Stimulated activated CD8-positive, alpha-beta memory T cell treated with anti-CD3 and anti-CD28 coated beads, Interleukin-2, amount 100 ng/mL, for 48 hours (primary cell): ENCODE results near the gene TUT7.
"Not testable (repeated sequence)": the region's sequence is repeated elsewhere in the genome, so short reads cannot be mapped to it uniquely, and the experiment has no call there.

Experiments
- DNase-seq, 2 donors: peaks; one replicate each; pipeline ENCODE4 v3.0.0-alpha.2; 2020; ENCODE audit warnings: low read depth in 2 of 2

TUT7 gene

DNA sequence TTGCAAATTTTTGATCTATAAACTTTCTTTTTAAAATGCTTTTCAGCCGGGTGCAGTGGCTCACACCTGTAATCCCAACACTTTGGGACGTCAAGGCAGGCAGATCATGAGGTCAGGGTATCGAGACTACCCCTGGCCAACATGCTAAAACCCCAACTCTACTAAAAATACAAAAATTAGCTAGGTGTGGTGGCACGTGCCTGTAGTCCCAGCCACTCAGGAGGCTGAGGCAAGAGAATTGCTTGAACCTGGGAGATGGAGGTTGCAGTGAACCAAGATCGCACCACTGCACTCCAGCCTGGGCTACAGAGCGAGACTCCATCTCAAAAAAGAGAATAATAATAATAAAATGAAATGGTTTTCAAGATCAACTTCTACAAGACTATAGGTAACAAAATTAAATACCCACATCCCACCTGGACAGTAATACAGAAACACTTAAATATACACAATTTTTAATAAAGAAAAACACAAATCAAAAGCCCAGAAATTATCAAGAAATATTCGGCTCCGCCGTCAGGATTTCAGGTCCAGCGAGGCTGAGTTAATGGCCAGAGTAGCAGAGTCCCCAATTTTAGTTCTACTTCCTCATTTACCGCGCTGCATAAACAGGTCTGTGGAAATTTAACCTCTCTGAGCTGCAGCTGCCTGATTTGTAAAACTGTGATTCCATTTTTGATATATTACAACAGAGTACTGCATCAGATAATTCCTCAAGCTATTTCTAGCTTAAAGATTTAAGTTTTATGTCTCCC is 4.0 kb downstream of the TUT7 start:
- no peak for DNase-seq

DNA sequence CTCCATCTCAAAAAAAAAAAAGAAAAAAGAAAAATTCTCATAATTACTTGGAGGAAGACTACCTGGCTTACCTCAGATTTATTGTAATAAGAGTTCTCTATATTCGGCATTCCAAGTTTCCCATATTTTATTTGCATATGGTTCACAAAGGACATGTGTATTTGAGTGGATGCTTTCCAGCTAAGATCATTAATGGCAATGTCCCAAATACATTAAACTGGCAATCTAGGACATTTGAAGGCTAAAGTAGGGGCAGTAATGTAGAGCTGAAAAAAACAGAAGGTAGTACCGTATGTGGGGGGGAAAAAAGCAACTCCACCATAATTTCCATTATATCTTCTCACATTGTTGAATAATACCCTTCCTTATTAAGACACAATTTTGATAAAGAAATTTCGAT is 4.9 kb downstream of the TUT7 start:
- no peak for DNase-seq

DNA sequence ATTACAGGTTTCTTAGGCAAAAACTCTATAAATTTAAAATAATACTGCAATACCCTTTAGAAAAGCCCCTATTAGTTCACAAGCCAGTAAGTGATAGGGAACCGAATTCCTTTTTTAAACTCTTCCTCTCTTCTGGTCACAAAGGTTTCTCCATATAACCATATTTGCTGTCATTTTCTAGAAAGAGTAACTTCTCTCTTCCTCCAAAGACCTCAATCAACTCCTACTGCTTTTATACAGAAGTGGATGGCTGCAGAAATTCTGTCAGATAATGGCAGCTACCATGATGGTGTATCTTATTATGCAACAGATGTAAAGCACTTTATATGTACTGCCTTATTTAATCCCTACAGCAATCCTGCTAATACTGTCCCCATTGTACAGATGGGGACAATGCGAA is 6.2 kb downstream of the TUT7 start:
- no peak for DNase-seq

DNA sequence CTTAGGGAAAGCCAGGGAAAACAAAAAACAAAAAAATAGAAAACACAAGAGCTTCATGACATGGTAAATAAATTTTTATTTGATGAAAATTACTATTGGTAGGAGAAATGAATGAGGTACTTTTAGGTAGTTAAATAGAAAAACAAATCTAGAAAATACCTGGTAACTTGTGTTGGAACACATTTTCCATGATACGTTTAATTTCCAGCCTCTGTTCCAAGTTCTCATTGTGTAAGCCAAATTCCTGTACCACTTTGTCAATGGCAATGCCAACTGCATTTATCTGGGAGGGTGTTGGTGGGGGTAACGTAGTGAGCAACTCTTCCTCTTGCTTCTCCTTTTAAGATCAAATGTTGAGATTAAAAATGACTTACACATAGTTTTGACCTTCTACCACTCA is 9.4 kb downstream of the TUT7 start:
- DNase-seq: no peak

DNA sequence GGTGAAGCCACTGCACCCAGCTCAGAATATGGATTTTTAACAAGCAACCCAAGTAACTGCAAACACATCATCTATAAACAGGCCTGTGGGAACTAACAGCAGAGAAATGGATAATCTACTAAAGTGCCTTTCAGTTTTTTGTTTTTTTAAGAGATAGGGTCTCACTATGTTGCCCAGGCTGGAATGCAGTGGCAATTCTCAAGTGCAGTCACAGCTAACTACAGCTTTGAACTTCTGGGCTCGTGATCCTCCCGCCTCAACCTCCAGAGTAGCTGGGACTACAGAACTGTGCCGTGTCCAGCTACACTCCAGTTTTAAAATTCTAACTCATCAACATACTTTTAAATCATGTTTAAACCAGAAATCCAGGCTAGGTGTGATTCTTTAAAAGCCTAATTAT is 11.9 kb downstream of the TUT7 start:
- no peak for DNase-seq

DNA sequence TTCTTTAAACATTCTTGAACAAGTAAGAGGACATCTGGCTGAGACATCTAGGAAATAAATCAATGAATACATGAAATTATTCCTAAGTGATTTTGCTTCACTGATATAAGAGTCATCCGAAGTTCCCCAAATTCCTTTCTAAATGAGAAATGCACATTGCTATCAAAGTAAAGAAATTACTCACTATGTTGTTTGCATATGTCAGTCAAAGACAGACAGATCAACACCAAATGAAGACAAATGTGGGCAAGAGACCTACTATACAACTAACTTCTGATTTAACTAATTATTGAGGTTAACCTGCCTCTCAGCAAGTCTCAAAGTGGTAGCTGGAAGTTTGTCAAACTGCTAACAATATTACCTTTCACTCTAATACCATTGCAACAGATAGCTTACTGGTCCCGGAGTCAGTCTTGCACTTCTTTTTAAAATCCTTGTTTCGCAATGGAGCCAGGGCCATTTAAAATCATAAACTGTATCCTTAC is 13.2 kb downstream of the TUT7 start:
- no peak for DNase-seq

DNA sequence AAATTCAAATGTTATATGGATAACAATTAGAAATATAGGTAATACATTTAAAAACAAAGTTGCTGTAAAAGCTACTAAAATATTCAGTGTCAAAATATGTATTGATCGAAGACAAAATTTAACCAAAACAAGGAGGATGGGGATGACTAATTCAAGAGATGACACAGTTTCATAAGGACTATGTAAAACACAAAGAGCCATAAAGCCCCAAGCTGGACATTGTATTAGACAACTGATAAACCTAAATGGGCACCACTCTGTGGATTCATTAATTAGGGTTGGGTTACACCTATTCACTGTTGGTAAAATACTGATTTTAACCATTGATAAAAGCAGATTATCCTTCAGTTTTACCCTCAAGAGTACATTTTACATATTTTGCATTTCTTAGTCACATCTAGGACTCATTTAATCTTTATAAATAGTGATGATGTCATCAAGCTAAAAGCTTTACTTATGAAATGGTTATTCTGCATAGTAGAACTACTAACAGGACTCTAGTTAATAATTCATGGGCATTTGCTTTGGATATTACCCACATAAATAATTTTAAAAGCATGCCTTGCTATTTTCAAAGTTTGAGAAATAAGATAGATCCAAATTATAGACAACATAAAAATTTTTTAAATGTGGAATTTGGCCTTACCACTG is 13.7 kb downstream of the TUT7 start:
- DNase-seq: no peak

DNA sequence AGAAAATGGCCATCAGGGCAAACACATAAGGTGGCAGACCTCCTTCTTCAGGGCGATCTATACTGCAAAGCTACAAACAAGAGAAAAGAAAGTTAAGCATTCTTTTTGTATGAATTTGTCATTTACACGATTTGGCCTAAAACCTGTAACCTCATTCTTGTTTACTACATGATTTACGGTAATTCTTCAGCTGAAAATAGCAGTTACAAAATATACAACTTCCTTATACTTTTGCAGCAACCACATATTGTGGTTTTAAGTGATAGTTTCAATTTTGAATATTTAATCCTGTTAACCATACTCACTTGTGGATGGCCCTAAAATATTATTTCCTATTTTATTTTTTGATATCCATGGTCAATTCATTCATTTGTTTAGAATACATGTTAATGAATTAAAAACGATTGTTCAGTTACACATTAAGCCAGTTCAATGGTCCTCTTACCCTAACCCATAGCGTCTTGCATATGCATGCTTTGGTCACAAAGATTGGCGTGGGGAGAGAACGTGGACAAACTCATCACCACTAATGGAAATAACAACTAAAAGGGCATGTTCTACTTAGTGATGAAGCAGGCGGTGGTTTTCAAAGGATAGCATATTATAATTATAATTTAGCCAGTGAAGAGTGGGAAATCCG is 16.6 kb downstream of the TUT7 start:
- DNase-seq: no peak

DNA sequence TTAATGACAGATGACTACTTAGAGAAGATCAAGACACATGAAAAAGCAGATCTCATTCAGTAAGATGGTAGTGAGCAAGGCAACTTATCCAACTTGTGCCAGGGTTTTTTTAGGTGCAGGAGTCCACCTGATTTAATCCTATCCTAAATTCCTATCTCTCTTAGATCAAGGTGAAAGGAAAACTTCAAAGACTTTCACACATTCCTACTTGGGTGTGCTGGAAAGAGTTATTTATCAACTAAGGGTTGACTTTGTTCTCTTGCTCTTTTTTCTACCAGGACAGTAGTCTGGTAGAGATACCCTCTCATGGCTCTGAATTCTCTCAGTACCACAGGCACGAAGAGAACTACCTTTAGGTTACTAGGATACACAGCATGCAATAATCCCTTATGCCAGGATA is 18.2 kb downstream of the TUT7 start:
- DNase-seq: no peak

DNA sequence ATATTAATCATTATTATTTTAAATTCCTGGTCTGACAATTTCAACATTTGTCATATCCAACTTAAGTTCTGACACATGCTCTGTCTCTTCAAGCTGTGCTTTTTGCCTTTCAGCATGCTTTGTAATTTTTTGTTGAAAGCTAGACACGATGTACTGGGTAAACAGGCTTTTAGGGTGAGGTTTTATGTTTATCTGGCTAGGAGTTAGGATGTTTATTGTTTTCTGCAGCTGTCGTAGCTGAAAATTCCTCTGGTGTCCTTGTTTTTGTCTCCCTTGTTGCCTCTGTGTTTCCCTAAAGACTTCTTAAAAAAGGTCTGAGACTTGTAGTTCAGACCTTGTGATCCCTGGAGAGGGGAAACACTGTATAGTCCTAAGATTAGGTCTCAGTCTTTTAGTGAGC is 20.6 kb downstream of the TUT7 start:
- DNase-seq: no peak

DNA sequence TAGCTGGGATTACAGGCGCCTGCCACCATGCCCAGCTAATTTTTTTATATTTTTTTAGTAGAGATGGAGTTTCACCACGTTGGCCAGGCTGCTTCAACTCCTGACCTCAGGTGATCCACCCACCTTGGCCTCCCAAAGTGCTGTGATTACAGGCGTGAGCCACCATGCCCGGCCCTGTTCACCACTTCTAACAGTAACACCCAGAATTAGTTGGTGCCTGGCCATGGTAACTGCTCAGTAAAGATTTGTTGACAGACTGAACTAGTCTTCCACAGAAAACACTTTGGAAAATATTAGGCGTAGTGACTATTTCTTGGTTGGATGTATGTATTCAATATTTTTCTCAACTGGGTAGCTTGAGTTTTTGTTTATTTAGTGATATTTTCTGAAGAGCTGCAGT is 24.0 kb downstream of the TUT7 start:
- no peak for DNase-seq

DNA sequence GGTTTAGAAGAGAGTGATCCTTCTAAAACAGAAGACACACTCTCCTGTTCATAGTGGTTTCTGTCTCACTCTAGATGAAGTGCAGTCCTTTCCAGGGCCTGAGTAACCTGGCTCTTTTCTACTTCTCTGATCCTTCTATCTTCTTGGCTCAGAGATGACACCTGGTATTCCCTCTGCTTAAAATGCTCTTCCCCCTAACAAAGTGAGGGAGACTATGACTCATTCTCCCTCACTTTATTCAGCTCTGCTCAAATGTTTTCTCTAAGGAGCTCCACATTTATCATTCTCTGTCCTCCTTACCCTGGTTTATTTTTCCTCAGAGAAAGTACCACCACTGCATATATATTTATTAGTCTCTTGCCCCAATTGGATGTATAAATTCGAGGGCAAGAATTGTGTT is 24.6 kb downstream of the TUT7 start:
- no peak for DNase-seq

DNA sequence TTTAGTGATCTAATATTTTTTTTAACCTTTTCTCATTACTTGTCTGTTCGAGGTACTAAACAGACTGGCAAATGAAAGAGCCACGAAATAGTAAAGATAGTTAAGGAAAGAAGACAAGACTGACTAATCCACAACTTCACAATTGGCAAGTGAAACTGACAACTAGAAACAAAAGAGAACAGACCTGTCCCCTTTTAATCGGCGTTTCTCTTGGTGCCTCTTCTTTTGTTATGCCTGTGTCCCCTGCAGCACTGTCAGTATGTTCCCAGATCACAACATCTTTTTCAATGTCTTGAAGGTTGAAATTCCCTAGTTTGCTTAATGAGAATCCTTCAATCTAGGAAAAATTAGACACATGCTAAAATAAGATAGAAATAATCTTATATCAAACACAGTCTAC is 26.1 kb downstream of the TUT7 start:
- DNase-seq: no peak

DNA sequence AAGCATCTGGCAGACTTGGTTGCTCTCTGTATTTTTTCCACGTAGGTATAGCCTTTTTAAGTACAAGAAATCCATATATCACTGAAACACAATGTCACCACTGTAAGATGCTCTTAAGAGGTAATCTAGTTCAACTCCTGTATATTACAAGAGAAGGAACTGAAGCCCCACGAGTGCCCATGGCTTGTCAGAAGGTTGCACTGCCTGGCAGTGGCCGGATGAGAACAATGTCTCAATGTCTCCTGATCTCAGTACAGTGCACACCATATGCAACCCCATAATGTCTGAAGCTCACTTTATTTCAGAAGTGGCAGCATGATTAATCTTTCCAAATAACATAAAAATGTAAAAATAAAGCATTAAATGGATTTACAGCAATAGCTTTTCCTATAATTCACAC is 27.7 kb downstream of the TUT7 start:
- no peak for DNase-seq

DNA sequence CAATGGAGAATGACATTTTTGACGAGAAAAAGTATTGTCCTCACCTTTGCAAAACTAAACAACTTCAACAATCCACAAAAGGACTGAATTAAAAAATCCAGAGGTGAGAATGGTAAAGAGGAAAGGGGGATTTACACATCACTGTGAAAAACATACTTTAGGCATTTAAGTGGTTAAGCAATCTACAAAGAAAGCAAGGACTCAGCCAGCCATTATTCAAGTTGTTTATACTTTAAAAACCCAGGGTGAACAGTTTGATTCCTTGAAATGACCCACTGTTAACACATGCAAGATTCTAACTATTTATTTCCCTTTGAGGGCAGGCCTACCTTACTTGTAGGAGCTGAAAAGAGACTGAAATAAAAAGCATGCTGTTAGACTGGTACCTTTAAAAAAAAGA is 29.3 kb downstream of the TUT7 start:
- no peak for DNase-seq

DNA sequence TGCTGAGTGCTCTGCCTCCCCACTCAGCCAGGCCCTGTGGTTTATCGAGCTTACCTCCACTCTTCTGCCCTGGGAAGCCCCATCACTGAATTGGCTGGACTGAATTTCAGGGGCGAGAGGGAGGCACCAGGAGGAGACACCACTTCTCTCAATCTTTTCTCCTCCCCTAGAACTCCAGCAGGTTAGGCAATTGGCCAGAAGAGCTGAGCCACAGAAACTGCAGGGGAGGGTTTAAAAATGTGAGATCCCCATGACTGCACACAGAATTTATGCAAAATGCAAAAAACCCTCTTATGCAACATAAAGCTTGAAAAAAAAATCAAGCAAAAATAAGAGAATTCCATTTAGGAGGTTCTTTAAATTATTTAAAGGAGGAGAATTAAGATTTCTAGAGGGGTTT is 29.9 kb downstream of the TUT7 start:
- DNase-seq: no peak

DNA sequence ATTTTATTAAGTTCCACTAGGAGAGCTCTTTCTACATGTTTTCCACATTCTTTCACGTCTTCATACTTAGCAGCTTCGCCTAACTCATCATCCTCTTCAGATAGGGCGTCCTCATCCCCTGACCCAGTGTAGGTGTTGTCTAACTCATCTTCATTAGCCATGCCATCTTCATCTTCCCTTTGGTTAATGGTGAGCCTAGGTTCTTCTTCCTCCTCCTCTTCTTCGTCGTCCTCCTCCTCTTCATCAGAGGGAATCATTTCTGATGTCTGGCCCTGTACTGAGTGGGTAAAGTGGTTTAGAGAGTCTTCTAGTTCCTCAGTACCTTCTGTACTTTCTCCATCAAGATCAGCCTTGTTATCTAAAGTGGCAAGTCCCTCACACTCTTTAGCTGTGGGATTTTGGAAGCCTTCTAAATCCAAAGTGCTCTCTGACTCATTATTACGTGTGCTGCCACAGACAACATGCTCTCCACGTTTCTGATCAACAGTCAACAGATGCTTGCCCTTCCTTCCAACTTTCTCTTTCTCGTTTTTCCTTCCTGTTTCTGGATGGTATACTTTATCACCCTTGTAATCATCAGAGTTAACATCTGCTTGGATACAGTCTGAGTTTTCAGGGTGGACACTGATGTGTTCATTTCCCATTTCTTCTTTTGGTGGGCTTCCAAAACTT is 31.1 kb downstream of the TUT7 start:
- no peak for DNase-seq

DNA sequence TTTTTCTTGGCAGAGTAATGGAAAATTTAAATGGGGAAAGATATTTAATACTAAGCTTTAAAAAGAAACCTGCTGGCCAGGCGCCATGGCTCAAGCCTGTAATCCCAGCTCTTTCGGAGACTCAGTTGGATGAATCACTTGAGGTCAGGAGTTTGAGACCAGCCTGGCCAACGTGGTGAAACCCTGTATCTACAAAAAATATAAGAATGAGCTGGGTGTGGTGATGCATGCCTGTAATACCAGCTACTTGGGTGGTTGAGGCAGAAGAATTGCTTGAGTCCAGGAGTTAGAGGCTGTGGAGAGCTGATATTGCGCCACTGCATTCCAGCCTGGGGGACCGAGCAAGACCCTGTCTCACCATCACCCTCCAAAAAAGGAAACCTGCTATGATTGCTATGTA is 32.8 kb downstream of the TUT7 start:
- no peak for DNase-seq

DNA sequence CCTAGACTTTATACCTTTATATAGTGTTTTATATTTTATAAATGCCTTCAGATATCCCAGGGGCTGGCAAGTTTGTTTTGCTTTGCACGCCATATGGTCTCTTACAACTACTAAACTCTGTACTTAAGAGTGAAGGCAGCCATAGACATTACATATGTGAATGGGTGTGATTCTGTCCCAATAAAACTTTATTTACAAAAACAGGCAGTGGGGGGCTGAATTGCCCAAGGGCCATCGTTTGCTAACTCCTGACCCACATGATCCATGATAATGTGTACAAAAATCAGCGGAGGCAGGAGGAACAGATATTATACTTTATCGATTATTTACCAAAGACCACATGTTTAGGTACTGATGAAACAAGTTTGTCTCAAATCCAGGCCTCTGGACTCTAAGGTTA is 36.0 kb downstream of the TUT7 start:
- DNase-seq: no peak

DNA sequence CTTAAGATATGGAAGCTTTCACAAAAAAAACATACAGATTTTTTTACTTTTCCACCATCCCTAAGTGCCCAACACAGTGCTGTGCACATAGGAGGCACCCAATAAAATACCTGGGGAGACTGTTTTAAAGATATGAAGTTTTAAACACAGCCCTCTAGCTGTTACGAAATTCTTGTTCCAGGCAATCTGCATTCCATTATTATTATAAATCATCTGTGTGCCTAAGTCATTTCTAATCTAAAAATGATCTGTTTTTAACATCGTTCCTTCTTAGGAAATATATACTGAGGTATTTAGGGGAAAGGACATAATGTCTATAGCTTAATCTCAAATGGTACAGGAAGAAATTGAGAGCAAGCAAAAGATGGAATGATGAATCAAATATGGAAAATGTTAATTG is 39.1 kb downstream of the TUT7 start:
- DNase-seq: no peak

DNA sequence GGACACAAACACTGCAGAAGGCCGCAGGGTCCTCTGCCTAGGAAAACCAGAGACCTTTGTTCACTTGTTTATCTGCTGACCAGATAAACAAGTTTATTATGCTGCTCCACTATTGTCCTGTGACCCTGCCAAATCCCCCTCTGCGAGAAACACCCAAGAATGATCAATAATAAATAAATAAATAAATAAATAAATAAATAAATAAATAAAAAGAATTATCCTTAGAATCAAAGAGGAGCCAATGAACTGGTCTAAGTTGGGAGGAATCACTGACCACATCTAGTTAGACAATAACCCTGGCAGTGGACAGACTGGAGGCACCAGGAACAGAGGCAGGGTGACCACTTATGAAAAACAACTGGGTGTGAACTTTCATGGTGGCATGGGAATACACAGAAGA is 41.3 kb downstream of the TUT7 start:
- not testable (repeated sequence) for DNase-seq

DNA sequence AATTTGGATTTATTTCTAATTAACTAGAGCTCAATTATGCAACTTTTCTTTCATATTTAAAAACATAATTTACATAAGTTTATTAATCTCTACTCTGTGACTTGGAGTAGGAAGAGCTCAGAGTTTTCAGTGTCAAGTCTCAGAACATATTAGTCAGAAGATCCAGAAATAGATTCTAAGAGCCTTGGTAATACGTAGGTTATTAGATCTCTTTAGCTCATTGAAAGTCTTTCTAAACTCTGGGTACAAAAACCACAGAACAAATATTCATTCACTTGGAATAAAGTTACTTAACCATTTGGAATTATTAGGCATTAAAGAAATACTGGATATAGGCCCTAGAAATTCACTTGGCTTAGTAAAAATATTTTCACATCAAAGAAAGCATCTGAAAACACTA is 45.5 kb downstream of the TUT7 start:
- DNase-seq: no peak
